Measurements from ENCODE around the gene AMPD2.

AMPD2 gene

GRCh38 chr1:109634771-109635750 lies 15.4 kb downstream of the AMPD2 start:
- Histone ChIP-seq H3K4me3 (ENCODE audit: low read length) (no peak overlapping the region), H3K4me1 (ENCODE audit: control insufficient read depth, low read length) (0 out of 2 replicates have a peak, but pooled peaks cover 3% of the 10 kb centered on the region), H3K4me2 (ENCODE audit: low read length) (no peak overlapping the region), H3K36me3 (ENCODE audit: control insufficient read depth, low read length) (peaks cover 15% of the 10 kb centered on the region), H3K27me3 (ENCODE audit: control insufficient read depth, low read length) (no peaks in the 10 kb centered on the region), H4K20me1 (ENCODE audit: control insufficient read depth, insufficient read depth, low read depth, low read length) (no peaks in the 10 kb centered on the region), H3K79me2 (ENCODE audit: control insufficient read depth, low read length) (no peaks in the 10 kb centered on the region), H3K9me3 (ENCODE audit: control insufficient read depth, insufficient read depth, low read length) (no peaks in the 10 kb centered on the region), H3K27ac (ENCODE audit: low read depth, low read length) (no peak overlapping the region), H3F3A (ENCODE audit: control insufficient read depth, insufficient read depth) (peaks cover 3% of the 10 kb centered on the region; the same call in 1 of the 2 replicates), H3K9me2 (replicated peaks; ENCODE audit: control insufficient read depth, low read length) (no peaks in the 10 kb centered on the region)
- TF ChIP-seq, protein P1, sequence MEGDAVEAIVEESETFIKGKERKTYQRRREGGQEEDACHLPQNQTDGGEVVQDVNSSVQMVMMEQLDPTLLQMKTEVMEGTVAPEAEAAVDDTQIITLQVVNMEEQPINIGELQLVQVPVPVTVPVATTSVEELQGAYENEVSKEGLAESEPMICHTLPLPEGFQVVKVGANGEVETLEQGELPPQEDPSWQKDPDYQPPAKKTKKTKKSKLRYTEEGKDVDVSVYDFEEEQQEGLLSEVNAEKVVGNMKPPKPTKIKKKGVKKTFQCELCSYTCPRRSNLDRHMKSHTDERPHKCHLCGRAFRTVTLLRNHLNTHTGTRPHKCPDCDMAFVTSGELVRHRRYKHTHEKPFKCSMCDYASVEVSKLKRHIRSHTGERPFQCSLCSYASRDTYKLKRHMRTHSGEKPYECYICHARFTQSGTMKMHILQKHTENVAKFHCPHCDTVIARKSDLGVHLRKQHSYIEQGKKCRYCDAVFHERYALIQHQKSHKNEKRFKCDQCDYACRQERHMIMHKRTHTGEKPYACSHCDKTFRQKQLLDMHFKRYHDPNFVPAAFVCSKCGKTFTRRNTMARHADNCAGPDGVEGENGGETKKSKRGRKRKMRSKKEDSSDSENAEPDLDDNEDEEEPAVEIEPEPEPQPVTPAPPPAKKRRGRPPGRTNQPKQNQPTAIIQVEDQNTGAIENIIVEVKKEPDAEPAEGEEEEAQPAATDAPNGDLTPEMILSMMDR (IDR thresholded peaks at IDR 0.05; ENCODE audit: low read depth, low read length, poor library complexity, severe bottlenecking): no peak
- TF ChIP-seq EZH2phosphoT487 (IDR thresholded peaks at IDR 0.05; ENCODE audit: borderline replicate concordance, low read length): no peak

GRCh38 chr1:109635862-109636200 lies 16.2 kb downstream of the AMPD2 start:
- Histone ChIP-seq H3K4me3 (ENCODE audit: low read length) (no peak overlapping the region), H3K36me3 (ENCODE audit: control insufficient read depth, low read length) (peaks cover 10% of the 10 kb centered on the region), H3K79me2 (ENCODE audit: control insufficient read depth, low read length) (no peaks in the 10 kb centered on the region), H3K9me3 (ENCODE audit: control insufficient read depth, insufficient read depth, low read length) (no peaks in the 10 kb centered on the region), H4K20me1 (ENCODE audit: control insufficient read depth, insufficient read depth, low read depth, low read length) (no peaks in the 10 kb centered on the region), H3K4me1 (ENCODE audit: control insufficient read depth, low read length) (0 out of 2 replicates have a peak, but pooled peaks cover 3% of the 10 kb centered on the region), H3F3A (ENCODE audit: control insufficient read depth, insufficient read depth) (peaks cover 3% of the 10 kb centered on the region; the same call in 1 of the 2 replicates), H3K27me3 (ENCODE audit: control insufficient read depth, low read length) (no peaks in the 10 kb centered on the region), H3K27ac (ENCODE audit: low read depth, low read length) (no peak overlapping the region), H3K4me2 (ENCODE audit: low read length) (no peak overlapping the region), H3K9me2 (replicated peaks; ENCODE audit: control insufficient read depth, low read length) (no peaks in the 10 kb centered on the region)
- TF ChIP-seq, protein P1 (IDR thresholded peaks at IDR 0.05; ENCODE audit: low read depth, low read length, poor library complexity, severe bottlenecking): no peak
- no peak for TF ChIP-seq EZH2phosphoT487 (IDR thresholded peaks at IDR 0.05; ENCODE audit: borderline replicate concordance, low read length)

GRCh38 chr1:109636201-109636952 lies 16.7 kb downstream of the AMPD2 start:
- no peaks in the 10 kb centered on the region for H4K20me1 ChIP-seq (ENCODE audit: control insufficient read depth, insufficient read depth, low read depth, low read length)
- no peaks in the 10 kb centered on the region for H3K79me2 ChIP-seq (ENCODE audit: control insufficient read depth, low read length)
- no peak overlapping the region for H3K4me2 ChIP-seq (ENCODE audit: low read length)
- no peaks in the 10 kb centered on the region for H3K9me2 ChIP-seq (replicated peaks; ENCODE audit: control insufficient read depth, low read length)
- H3K9me3 ChIP-seq (ENCODE audit: control insufficient read depth, insufficient read depth, low read length): no peaks in the 10 kb centered on the region
- no peak overlapping the region for H3K27ac ChIP-seq (ENCODE audit: low read depth, low read length)
- H3K4me3 ChIP-seq (ENCODE audit: low read length): no peak overlapping the region
- peaks cover 3% of the 10 kb centered on the region; the same call in 1 of the 2 replicates for H3F3A ChIP-seq (ENCODE audit: control insufficient read depth, insufficient read depth)
- no peak for TF ChIP-seq EZH2phosphoT487 (IDR thresholded peaks at IDR 0.05; ENCODE audit: borderline replicate concordance, low read length)
- TF ChIP-seq, protein P1 (IDR thresholded peaks at IDR 0.05; ENCODE audit: low read depth, low read length, poor library complexity, severe bottlenecking): no peak
- no peaks in the 10 kb centered on the region for H3K27me3 ChIP-seq (ENCODE audit: control insufficient read depth, low read length)
- 0 out of 2 replicates have a peak, but pooled peaks cover 3% of the 10 kb centered on the region for H3K4me1 ChIP-seq (ENCODE audit: control insufficient read depth, low read length)
- H3K36me3 ChIP-seq (ENCODE audit: control insufficient read depth, low read length): peaks cover 4% of the 10 kb centered on the region

All from DOHH2 (cell line).